HG03439 (cell line): ENCODE data around the gene BICRAL.
"Not testable (repeated sequence)": the region's sequence is repeated elsewhere in the genome, so short reads cannot be mapped to it uniquely, and the experiment has no call there.

Experiments
- ATAC-seq: cut with Tn5 transposase; IDR thresholded peaks from one replicate; pipeline ENCODE4 v1.9.1; 2021; ENCODE audit warnings: mild to moderate bottlenecking, moderate library complexity; ENCODE audit not compliant: unreplicated experiment

BICRAL gene, protein sequence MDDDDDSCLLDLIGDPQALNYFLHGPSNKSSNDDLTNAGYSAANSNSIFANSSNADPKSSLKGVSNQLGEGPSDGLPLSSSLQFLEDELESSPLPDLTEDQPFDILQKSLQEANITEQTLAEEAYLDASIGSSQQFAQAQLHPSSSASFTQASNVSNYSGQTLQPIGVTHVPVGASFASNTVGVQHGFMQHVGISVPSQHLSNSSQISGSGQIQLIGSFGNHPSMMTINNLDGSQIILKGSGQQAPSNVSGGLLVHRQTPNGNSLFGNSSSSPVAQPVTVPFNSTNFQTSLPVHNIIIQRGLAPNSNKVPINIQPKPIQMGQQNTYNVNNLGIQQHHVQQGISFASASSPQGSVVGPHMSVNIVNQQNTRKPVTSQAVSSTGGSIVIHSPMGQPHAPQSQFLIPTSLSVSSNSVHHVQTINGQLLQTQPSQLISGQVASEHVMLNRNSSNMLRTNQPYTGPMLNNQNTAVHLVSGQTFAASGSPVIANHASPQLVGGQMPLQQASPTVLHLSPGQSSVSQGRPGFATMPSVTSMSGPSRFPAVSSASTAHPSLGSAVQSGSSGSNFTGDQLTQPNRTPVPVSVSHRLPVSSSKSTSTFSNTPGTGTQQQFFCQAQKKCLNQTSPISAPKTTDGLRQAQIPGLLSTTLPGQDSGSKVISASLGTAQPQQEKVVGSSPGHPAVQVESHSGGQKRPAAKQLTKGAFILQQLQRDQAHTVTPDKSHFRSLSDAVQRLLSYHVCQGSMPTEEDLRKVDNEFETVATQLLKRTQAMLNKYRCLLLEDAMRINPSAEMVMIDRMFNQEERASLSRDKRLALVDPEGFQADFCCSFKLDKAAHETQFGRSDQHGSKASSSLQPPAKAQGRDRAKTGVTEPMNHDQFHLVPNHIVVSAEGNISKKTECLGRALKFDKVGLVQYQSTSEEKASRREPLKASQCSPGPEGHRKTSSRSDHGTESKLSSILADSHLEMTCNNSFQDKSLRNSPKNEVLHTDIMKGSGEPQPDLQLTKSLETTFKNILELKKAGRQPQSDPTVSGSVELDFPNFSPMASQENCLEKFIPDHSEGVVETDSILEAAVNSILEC

DNA sequence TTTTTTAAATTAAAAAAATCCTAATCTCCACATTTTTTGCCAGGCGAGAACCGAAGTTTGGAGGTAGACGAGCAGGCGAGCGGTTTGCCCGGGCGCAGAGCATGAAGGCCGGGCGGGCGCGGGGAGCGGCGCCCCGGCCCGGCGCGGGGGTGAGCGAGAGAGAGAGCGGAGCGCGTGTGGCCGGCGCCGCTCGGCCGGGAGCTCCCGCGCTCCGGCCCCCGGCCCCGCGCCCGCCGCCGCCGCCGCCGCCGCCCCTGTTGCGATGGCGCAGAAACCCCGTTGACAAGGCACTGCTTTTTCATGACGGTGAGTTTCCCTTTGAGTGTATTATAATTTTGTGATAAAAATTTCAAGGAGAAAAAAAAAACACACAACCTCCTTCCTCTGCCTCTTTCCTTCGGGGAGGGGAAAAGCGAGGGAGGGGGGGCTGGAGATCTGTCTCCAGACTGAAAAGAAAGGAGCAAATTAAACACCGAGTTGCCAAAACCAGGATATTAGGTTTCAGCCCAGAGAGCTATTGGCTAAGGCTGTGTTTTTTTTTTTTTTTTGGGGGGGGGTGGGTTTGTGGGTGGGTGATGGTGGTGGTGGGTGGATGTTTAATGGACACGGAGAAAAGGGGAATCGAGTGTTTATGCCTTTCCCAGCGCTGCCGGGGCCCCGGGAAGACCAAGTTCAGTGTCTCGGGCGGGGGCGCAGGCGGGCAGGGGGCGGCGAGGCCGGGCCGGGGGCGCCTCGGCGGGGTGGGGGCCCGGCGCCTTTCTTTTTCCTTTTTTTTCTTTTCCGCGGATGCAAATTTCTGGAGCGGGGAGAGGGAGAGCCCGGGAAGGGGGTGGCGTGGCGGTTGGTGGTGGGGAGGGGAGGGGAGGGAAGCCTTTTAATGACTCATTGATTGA lies at the start of gene BICRAL:
BICRAL (plus strand) TSS at position 257 of the 893 bp plus-strand sequence. CDS start 39,971 bp downstream, outside the sequence.
- no peak for ATAC-seq

DNA sequence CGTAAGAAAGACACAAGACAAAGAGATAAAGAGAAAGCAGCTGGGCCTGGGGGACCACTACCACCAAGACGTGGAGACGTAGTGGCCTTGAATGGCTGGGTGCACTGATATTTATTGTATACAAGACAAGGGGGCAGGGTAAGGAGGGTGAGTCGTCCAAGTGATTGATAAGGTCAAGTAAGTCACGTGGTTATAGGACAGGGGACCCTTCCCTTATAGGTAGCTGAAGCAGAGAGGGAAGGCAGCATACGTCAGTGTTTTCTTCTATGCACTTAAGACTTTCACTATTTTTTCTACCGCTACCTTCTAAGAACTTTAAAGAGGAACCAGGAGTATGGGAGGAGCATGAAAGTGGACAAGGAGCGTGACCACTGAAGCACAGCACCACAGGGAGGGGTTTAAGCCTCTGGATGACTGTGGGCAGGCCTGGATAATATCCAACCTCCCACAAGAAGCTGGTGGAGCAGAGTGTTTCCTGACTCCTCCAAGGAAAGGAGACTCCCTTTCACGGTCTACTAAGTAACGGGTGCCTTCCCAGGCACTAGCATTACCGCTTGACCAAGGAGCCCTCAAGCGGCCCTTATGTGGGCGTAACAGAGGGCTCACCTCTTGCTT lies 47.9 kb upstream of the BICRAL start:
- ATAC-seq: not testable (repeated sequence)

DNA sequence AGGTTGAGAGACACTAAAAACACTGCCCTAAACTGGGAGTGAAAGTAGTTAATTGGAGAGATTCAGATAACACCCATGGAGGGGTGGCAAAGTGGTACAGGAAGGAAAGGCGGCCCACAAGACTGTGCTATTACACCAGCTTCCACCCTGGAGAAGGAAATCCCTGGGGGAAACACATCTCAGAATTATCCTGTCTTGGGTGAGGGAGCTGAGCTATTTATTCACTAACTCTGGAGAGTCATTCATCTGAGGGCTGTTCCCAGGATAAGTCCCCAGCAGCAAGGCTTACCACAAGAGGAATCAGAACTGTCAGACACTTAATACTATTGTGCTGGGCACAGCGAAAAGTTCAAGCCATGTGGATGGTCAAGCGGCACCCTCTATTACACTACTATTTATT lies 45.9 kb upstream of the BICRAL start:
- no peak for ATAC-seq

DNA sequence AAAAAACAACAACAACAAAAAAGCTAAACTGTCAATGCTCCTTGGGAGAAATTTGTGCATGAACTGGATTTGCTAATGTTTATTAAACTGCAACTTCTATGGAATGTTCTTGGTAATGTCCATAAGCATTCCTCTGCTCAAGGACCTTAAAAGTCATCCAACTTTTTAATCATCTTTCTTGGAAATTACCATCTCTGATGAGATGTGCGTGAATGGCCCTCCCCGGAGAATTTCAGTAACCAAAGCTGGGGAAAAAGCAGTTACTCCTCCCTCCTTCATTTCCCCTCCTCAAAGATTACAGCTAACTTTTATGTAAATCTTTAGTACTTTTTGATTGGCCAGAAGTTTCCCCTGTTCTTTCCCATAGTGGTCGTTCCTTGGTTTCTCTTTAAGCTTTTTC lies 41.1 kb upstream of the BICRAL start:
- no peak for ATAC-seq

DNA sequence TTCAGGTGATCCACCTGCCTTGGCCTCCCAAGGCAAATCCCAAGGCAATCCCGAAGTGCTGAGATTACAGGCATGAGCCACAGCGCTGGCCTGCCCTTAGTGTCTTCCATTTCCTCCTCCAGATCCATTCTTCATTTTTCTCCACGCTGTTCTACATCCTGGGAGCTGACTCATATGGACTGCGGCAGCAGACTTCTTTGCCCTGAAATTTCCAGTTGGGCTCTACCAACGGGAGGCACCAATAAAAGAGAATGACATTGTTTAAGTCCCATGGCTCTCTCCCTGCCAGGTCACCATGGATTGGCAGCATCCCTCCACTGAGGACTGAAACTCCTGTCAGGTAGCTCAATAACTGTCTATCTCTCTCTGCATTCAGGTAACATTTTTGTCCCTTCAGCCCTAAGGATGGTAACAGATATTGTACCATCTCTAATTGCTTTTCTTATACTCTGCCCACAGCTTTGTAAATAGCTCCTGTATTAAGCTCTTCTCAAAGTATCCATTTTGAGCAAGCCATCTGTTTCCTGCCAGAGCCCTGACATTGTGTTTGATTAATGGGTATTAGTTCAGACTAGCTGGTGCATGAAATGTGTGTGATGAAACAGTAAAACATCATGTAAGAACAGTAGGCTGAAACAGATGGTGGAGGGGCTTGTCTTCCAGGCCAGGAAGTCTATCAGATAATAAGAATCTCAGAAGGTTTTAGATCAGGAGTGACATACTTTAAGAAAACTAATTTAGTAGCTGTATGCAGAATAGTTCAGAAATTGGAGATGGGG lies 39.5 kb upstream of the BICRAL start:
- ATAC-seq: no peak

DNA sequence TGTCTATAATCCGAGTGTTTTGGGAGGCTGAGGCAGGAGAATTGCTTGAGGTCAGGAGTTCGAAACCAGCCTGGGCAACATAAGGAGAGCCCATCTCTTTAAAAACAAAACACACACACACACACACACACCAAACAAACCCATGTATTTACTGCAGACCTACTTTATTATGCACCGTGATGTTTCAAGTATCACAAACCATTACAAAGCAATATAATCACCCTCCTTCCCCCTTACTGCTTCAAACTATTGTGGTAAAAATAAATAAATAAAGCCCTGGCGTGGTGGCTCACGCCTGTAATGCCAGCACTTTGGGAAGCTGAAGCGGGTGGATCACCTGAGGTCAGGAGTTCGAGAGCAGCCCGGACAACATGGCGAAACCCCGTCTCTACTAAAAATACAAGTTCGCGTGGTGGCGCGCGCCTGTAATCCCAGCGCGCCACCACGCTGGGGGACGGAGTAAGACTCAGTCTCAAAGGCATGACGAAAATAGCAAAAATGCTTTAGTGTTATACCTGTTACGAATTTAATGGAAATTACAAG lies 37.4 kb upstream of the BICRAL start:
- no peak for ATAC-seq

DNA sequence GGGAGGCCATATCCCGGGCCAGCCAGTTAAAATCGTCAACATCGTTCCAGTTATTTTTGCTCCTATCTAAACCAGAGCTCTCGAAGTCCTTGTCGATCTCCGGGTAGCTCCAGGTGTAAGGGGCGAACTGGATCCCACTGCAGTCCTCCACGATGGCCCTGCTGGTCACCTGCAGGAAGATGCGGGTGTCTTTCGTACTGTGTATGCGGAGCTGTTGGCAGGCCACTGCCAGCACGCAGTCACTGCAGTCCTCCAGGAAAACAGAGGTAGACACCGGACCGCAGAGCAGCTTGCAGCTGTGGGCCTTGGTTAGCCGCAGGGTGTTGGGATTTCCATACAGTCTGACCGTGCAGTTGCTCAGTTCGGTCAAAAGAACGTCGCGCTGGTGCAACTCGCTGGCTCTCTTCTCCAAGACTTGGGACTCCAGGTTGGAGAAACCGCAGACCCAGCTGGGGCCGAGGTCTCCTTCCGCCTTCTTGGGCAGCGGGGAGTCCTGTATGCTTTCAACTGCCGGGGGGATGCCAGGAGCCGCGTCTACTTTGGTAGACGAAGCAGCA lies 36.7 kb upstream of the BICRAL start:
- peak; percentile 3 for ATAC-seq

DNA sequence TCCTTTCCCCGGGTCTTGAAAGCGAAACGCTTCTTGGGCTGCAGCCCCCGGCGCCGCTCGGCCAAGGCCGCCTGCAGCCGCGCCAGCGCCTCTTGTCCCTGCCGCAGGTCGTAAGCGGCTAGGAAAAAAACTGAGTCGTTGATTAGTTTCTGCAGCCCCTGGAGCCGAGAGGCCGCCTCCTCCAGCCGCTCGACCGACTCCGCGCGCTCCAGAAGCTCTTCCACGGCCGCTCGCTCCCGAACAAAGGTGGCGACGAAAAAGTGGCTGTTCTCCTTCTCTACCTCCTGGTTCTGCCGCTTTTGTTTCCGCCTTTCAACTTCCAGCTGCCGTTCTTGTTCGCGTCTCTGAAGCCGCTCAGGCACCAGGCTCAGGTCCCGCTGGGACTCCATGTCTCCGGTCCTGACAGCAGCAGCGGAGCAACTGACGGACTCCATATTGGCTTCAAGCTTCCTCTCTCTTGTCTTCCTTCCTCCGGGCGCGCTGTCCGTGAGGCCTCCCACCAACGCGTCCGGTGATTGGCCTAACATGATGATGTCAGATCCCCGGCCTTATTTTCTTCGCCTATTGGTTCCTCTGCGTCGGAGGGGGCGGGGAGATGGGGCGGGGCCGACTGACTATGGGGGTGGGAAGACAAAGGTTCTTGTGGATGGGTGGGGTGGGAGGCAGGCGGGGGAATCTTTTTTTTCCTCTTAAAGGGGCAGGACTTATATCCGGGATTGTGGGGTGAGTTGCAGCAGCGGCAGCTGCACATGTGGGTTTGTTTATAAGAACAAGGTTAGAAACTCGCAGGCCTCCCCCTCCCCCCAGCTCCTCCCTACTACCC lies 36.0 kb upstream of the BICRAL start, which contains the start of gene TBCC:
TBCC (minus strand) TSS at position 464 of the 823 bp plus-strand sequence; CDS start at position 434, 30 bp downstream.
- peak; percentile 74 for ATAC-seq

DNA sequence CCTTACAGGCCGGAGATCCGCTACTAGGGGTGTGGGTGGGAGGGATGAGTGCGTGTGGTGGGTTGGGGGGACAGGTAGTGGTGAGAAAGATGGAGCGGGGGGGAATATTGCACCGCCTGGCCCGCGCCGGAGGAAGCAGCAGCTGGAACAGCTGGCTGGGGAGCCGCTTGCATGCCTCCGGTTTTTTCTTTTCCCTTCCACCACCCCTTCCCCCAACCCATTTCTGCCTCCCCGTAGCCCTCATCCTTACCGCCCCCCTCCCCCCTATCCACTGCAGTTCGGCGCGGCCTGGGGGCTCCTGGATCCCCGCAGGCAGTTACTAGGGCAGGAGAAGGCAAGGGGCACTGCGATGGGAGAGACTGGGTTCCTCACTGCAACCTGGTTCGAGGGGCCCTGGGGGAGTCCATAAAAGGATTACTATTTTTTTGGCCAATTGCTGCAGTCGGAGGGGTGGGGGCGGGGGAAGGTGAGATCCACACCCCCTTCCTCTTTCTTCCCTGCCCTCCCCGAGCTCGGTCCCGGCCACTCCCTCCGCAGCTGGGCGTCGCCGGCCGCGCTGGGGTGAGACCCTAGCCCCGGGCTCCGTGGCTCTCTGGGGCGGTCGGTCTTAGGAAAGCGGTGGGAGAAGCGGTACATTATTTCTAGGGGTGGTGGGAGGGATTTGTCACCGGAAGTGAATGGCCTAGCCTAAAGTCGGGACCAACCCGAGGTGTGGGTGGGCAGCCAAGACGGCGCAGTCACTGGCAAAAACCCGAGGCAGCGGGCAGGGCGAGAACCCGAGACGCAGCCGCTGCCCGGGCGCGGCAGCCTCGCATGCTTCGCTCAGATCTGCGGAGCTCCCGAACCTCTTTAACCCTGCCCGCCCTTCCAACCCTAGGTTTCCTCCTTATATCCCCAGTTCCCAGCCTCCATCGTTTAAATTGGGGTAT lies 35.1 kb upstream of the BICRAL start:
- ATAC-seq: peak; percentile 50

DNA sequence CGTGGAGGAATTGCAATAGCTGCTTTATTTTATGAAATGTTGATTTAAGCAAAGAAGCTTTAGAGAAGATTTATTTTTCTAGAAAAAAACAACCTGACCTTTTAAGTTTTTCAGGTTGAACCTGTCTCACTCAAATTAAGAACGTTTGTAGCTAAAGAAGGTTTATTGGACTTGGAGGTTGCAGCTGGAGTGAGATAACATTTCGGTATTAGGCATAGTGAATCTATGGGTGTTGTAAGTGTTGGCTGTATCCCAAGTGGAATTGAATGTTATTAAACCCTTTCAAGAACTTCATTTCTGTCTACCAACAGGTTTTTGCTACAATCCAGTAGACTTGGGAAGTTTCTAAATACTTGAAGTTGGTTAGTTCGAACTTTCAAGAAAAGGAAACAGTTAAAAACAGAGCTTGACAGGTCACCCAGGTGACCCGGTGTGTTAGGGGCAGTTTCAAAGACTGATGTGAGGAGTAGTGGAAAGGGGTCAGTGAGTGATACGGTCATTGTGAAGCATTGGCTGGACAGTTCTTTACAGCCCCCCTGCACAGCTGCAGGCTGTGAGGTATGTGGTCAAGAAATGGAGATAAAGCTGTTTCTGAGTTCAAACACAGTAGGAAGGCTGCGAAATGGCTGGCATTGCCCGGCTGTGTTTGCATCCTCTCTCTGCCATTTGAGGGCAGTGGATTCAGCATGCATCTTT lies 33.5 kb upstream of the BICRAL start:
- no peak for ATAC-seq

DNA sequence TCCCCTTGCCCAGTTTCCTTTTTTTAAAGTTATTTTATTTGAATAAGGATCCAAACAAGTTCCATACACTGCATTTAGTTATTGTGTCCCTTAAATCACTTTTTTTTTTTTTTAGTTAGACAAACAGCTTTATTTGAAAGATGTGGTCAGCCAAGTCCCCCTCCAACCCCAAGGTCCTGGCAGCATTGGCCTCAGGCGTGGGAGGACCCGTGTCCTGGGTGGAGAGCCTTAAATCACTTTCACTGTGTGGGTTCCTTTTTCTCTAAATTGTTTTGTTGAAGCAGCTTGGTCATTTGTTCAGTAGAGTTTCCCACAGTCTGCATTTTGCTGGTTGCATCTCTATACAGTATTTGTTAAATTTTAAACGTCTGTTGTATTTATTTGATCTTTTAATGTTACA lies 30.8 kb upstream of the BICRAL start:
- no peak for ATAC-seq

DNA sequence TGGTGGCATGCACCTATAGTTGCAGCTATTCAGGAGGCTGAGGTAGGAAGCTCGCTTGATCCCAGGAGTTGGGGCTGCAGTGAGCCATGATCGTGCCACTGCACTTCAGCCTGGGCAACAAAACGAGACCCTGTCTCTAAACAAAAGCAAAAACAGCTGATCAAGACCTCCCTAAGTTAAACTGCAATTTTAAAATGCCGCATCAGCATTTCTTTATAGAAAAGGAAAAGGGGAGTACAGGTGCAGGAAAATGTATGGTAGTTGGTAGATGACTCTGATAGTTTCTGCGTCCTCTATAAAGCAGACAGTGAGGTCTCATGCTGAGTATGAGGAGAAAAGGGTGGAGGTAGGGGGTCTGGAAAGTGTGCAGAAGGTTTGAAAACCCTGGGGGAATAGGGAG lies 27.1 kb upstream of the BICRAL start:
- no peak for ATAC-seq

DNA sequence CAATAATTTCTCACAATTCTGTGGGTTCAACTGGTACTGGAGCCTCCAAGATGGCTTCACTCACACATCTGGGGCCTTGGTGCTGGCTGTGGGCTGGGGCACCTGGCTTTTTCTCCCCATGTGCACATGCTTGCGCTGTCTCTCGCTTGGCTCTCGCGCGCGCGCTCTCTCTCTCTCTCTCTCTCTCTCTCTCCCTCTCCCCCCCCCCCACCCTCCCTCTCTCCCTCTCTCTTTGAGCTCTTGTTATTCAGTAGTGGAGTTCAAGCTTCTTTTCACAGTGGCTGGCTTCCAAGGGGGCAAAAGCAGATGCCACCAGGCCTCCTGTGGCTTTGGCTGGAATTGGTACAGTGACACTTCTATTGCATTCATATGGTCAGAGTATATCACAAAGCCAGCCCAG lies 25.1 kb upstream of the BICRAL start:
- no peak for ATAC-seq

DNA sequence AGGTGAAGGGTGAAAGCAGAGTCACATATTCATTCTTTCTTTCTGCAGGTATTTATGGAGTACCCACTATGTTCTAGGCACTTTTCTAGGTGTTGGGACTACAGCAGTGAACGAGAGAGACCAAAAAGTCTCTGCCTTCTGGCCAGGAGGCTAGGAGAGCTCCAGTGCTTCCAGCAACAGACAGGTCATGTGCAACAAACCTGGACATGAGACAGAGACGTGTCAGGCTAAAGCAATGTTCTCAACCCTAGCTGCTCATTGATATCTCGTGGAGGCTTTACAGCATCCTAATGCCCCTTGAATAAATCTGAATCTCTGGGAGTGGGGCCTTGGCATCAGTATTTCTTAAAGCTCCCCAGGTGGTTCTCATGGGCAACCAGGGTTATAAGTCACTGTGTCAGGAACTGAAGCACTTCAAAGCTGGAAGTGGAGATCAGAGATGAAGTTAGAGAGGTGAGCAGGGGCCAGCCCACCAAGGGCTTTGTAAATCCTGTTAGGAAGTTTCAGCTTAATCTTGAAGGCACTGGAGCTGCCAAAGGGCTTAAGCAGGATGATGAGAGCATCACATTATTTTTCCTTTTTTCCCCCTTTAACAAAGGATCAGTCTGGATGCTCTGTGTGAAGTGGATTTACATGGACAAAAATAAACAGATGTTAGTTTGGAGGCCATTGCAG lies 23.0 kb upstream of the BICRAL start:
- ATAC-seq: no peak

DNA sequence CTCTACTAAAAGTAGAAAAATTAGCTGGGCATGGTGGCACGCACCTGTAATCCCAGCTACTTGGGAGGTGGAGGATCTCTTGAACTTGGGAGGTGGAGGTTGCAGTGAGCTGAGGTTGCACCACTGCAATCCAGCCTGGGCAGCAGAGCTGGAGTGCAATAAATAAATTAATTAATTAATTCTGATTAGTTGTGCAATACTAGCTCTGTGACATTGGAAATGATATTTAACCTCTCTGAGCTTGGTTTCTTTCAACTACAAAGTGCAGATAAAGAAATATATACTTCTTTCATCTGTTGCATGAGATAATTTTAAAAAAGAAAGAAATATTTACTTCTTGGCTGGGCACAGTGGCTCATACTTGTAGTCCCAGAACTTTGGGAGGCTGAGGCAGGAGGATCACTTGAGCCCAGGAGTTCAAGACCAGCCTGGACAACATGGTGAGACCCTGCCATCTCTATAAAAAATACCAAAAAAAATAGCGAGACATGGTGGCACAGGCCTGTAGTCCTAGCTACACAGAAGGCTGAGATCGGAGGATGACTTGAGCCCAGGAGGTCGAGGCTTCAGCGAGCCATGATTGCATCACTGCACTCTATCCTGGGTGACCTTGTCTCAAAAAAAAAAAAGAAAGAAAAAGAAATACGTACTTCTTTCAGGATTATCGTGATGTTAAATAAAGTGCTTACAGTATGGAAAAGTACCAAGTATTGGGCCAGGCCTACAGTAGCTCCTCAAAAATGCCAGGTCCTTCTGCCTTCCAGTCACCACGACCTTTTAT lies 20.4 kb upstream of the BICRAL start:
- no peak for ATAC-seq
